GM06990 (cell line): ENCODE results near the gene ABI3BP.

Experiments
- DNase-seq: peaks from one replicate; pipeline ENCODE4 v3.0.0-alpha.2; 2011; ENCODE audit not compliant: insufficient read length; ENCODE audit errors: extremely low read depth
- H3K27me3 ChIP-seq: replicated peaks from 2 replicates; pipeline ENCODE4 v1.6.0; 2011; ENCODE audit warnings: low read length; ENCODE audit not compliant: control insufficient read depth, insufficient read depth
- H3K36me3 ChIP-seq: 2 replicates; pipeline ENCODE4 v1.5.1; 2011; ENCODE audit warnings: low read length; ENCODE audit not compliant: control insufficient read depth, insufficient read depth
- H3K4me3 ChIP-seq: replicated peaks from 2 replicates; pipeline ENCODE4 v1.5.1; 2011; ENCODE audit warnings: low read depth, mild to moderate bottlenecking, control low read depth, low read length
- CTCF ChIP-seq: IDR thresholded peaks from 2 replicates; pipeline ENCODE4 v1.5.1; 2011; ENCODE audit warnings: low read length, control low read depth, mild to moderate bottlenecking, inconsistent platforms; ENCODE audit not compliant: insufficient read depth, poor library complexity, severe bottlenecking

ABI3BP gene

DNA sequence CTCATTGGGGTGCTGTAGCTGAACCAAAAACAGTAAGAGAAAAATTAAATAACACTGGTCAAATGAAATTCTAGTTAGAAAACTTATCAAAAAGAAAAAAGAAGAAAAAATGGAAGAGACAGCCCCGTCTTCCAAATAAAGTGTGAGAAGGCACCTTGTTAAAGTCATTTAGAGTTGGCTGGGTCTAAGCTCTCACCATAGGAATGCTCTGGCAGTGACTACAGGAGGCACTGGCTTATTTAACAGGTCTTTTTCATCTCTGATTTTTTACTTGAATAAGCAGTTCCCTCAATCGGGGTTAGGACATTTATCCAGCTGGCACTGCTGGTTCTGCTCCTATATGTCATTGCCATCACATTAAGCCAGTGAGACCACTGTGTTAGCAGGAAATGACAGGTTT lies 1.6 kb upstream of the ABI3BP start:
- H3K36me3 ChIP-seq: no peaks in the 10 kb centered on the region
- H3K27me3 ChIP-seq: no peaks in the 10 kb centered on the region; the same call in 1 of the 2 replicates
- DNase-seq: no peak
- H3K4me3 ChIP-seq: no peak overlapping the region
- no peak for TF ChIP-seq CTCF

DNA sequence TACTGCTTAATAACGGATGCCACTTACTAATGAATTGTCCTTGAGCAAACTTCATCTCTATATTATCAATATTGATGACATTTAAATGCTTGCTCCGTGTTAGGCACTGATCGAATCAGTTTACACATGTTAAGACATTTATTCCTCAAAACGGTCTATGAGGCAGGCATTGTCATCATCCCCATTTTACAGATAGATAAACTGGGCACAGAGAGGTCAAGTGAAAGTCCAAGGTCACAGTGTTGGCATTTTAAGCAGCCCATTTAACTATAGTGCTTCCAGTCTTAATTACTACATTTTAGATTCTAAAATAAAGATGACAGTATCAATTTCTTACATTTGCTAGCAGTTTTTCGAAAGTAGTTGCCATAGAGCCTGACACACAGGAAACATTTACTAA lies 966 bp upstream of the ABI3BP start:
- H3K36me3 ChIP-seq: no peaks in the 10 kb centered on the region
- TF ChIP-seq CTCF: no peak
- H3K4me3 ChIP-seq: no peak overlapping the region
- DNase-seq: no peak
- H3K27me3 ChIP-seq: no peaks in the 10 kb centered on the region; the same call in 1 of the 2 replicates

DNA sequence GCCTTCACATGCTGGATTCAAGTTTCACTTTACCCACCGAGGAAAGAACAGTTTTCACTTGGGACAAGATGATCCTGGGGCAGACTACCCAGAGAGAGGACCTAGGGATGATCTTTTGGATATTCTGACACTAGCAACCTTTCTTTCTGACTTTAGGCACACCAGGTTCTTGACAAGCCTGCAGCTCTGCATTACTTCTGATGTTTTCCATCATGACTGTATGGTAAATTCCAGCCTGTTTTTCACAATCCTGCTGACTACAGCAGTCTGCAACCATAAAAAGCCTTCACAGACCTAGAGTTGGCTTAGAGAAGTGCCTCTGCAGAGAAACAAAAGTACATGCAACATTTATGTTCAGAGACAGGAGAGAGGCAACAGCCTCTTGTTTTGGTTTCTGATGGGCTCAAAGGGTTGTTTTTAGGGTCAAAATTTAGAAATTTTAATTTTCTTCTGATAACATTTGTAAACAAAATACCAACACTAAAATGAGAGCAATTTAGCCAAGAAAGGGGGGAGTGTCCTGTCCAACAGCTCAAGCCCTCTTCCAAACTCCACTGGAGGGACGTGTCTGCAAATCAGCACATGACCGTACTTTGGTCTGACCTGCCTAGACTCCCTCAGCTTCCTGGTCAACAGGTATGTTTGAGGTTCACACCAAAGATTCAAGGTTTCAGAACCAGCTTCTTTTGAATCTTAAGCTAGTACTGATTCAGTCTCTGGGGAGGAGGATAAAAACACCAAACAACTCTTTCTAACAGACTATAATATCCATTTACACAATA lies 799 bp downstream of the ABI3BP start:
- Histone ChIP-seq H3K4me3 (no peak overlapping the region), H3K27me3 (no peaks in the 10 kb centered on the region; the same call in 1 of the 2 replicates), H3K36me3 (no peaks in the 10 kb centered on the region)
- no peak for DNase-seq
- no peak for TF ChIP-seq CTCF

GRCh38 chr3:100988080-100988479 lies 5.1 kb downstream of the ABI3BP start:
- Histone ChIP-seq H3K36me3 (no peaks in the 10 kb centered on the region), H3K4me3 (no peak overlapping the region), H3K27me3 (no peaks in the 10 kb centered on the region)
- no peak for TF ChIP-seq CTCF
- DNase-seq: no peak

DNA sequence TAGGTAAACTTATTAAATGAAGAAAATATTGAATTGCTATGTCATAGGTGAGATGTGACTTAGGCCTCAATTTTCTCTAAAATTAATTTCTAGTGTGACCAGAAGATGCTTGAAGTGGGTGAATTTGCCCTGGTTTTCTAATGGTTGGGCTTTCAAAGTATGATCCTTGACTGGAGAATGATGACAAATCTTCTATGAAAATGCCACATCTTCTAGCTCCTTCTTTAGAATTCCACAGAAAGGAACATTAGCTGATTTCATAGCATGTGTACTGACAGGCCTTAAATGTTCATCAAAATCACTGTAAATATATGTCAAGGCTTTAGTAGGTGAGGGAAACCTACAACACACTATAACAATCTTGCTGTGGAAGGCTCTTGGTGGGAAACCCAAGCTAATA lies 8.9 kb downstream of the ABI3BP start:
- no peaks in the 10 kb centered on the region for H3K36me3 ChIP-seq
- TF ChIP-seq CTCF: no peak
- DNase-seq: no peak
- no peak overlapping the region for H3K4me3 ChIP-seq
- H3K27me3 ChIP-seq: no peaks in the 10 kb centered on the region
